NCI-H2196 treated with DMSO at 0.1 percent for 48 hours (cell line): ENCODE data around the gene KCNH1.
"Not testable (repeated sequence)": the region's sequence is repeated elsewhere in the genome, so short reads cannot be mapped to it uniquely, and the experiment has no call there.

ENCODE experiments used
- DNase-seq: peaks from one replicate; lab custom pipeline; 2025; ENCODE audit not compliant: unreplicated experiment; lab: John Stamatoyannopoulos, UW

KCNH1 gene

GRCh38 chr1:210690236-210690635, 443.7 kb downstream of the KCNH1 start:
- no peak for DNase-seq

GRCh38 chr1:210689826-210690225, 444.1 kb downstream of the KCNH1 start:
- no peak for DNase-seq

- DNase-seq = no peak
Measured at GRCh38 chr1:210688512-210689234, 445.3 kb downstream of the KCNH1 start.

- DNase-seq = no peak
Measured at GRCh38 chr1:210687582-210688279, 446.2 kb downstream of the KCNH1 start.

- DNase-seq = no peak
Measured at GRCh38 chr1:210686841-210687240, 447.1 kb downstream of the KCNH1 start.

DNA sequence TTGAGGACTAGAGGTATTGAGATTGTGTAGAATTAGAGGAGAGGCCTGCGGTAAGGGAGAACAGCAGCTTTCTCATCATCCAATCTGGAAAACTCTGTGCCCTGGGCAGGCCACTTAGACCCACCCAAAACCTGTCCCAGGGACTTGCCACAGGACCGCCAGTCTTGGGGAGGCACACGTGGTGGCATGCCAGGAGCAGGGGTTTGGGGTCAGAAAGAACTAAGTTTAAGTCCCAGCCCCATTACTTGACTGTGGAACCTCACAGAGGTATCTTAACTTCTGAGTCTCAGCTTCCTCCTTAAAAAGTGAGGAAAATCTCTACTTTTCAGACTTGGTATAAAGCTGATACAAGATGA, 448.7 kb downstream of the KCNH1 start:
- DNase-seq = no peak

- no peak for DNase-seq
Measured at GRCh38 chr1:210684466-210685294, 449.3 kb downstream of the KCNH1 start.

- DNase-seq = no peak
Measured at GRCh38 chr1:210683403-210684047, 450.4 kb downstream of the KCNH1 start.

DNA sequence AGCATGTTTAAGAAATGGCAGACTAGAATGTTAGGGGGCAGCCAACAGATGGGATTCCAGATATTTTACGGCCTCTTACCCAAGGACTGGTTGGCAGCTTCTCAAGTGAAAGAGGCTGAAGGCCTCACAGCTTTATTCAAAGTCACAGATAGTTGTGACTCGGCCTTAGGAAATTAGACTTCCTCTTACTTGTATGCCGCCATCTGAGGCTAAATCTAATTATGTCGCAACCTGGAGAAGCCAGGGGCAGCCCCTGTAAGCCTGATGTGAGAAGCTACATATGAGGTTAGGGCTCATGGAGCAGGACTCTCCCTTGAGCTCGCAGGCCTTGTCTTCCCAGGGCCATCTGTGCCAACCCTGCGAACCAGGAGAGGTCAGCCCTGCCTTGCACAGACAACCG, 452.8 kb downstream of the KCNH1 start:
- no peak for DNase-seq

- no peak for DNase-seq
Measured at GRCh38 chr1:210678306-210678705, 455.6 kb downstream of the KCNH1 start.

- no peak for DNase-seq
Measured at GRCh38 chr1:210677533-210677932, 456.4 kb downstream of the KCNH1 start.

DNA sequence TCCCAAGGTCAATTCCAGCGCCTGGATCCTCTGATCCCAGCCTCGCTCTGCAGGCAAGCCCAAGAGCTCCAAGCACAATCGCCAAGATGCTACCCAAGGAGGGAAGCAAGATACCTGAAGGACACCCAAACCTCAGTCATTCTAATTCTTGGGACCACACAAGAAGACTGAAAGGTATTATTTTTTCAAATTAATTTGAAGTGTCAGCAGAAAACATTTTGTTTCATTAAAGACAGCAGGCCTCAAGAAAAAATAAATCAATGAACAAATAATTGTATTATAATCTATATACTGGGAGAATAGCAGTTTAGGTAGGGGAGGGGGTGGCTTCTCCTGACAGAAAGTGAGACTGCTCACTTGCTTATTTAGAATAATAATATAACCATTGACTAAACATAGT, 457.4 kb downstream of the KCNH1 start:
- no peak for DNase-seq

- DNase-seq = no peak
Measured at GRCh38 chr1:210674151-210674550, 459.8 kb downstream of the KCNH1 start.

DNA sequence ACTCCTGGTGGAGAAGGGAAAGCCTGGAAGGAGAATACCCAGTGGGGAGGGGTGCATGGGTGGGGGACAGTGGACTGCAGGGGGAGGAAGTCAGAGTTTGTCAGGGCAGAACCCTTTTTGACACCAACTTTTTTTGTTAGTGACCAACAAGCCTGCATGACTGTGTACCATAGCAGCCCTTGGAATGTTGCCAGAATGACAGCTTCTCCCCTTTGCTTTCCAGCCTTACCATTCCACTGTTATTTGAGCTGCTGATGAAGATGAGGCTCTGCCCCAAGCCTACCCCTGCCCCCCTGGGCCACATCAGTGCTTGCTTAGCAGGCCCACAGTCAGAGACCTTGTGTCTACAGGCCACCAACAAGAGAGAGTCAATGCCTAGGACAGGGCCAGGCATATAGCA, 464.0 kb downstream of the KCNH1 start:
- DNase-seq = no peak

DNA sequence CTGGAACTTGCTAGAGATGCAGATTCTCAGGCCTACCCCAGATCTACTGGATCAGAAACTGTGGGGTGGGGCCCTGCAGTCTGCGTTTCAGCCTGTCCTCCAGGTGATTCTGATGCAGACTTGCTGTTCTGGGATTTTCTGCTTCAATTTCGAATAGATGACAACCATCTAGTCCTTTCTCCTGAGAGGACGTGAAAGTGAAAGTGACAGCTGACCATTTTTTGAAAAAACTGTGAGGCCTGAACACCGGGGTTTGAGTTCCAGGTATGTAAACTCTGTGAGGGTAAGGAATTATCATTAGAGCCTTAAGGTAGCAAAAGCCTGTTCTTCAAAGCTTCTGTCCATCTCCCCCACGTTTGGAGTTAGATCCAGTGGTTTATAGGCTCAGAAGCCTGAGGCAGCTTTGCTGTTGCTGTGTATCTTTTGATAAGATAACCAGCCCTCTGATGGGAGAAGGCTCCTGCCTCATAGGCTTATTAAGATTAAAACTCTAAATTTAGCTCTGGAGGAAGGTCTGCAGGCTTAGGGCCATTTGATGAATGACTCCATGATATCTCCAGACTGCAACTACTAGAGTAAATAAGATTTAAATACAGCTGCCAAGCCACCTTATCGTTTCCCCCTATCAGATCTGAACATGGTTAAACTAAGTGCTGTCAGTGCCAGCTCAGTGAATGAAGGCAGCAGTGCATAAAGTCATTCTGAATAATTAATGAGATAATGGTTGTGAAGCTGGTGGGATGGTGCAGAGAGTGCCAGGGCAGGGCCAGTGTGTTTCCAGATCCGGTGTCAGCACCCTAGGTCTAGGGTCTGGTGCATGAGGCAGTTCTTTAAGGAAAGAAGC, 470.0 kb downstream of the KCNH1 start:
- DNase-seq = peak; percentile 46

- no peak for DNase-seq
Measured at GRCh38 chr1:210662291-210663050, 471.5 kb downstream of the KCNH1 start.

- not testable (repeated sequence) for DNase-seq
Measured at GRCh38 chr1:210661520-210661919, 472.4 kb downstream of the KCNH1 start.

DNA sequence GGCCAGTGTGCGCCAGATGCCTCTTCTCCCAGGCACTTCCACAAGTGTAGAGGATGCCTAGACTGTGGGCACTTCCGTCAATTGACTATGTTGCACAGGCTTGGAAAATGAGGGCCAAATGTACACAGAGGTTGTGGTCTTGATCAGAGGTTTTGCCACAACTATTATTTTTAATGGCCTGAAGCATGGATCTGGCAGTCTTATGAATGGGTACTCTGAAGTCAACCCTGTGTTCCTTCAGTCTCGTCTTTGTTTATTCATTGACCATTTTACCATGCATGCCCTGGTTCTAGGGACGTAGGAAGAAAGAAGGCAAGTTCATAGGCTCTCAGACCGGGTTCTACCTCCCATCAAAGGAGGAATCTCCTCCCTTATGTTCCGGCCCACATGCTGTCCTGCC, 476.1 kb downstream of the KCNH1 start:
- DNase-seq = no peak

GRCh38 chr1:210655511-210655910, 478.4 kb downstream of the KCNH1 start:
- DNase-seq = no peak
